HG03342 (cell line): Measurements from ENCODE around the gene SOX15.
"Not testable (repeated sequence)": the region's sequence is repeated elsewhere in the genome, so short reads cannot be mapped to it uniquely, and the experiment has no call there.

Experiments
- ATAC-seq: cut with Tn5 transposase; IDR thresholded peaks from one replicate; pipeline ENCODE4 v1.9.1; 2021; ENCODE audit warnings: mild to moderate bottlenecking, moderate library complexity; ENCODE audit not compliant: unreplicated experiment

Gene SOX15

DNA sequence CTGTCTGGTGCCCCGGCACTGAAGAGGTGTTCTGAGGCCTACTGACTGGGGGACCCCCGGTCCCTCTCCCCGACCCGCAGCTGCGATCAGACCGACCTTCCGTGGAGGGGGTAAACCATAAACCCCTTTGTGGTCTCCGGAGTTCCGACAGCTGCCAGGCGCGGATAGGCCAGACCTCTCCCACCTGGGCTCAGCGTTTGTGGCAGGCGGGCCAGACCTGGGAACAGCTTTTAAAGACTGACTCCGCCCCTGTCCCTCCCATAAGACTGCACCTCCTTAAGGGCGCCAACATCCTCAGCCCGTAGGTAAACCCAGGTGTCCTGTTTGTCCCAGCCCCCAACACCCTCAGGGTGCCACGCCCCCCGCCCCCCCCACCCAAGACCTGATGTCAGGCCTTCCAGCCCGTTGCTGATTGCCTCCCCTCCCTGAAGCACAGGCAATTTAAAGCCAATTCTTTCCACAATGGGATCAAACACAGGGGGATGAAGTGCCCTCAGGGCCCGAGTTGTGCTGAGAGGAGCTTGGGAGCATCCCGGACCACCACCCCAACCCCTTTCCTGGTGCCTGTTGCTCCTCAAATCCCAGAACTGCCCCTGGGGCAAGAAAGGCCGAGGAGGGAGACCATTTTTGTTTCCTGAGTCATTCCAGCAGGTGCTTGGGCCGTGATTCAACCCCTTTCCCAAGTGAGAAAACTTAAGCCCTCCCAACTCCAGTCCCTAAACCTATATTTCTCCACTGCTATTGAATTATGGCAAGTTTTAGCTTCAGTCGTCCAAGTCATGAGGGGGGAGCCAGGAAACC is at the start of gene SOX15:
Gene SOX15 (minus strand): TSS at position 204 of the 801 bp plus-strand sequence. CDS start 418 bp downstream, outside the sequence.
- ATAC-seq, result no peak

GRCh38 chr17:7636163-7636562 is 46.3 kb upstream of the SOX15 start:
- no peak for ATAC-seq

- no peak for ATAC-seq
These were observed 44.5 kb upstream of the SOX15 start for GRCh38 chr17:7634384-7634783.

DNA sequence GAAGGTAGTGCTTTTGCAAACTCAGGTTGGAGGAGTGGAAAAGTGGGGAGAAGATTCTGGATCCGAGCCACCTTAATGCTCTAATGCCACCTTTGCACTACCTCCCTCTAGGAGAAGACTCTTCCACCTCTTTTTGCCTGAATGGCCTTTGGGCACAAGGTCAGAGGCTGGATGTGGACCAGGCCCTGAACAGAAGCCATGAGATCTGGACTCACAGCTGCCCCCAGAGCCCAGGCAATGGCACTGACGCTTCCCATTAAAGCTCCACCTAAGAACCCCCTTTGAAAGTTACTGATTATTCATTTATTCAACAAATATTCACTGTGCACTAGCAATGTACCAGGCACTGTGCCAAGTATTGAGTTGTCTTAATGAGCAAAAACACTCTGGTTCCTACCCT is 43.2 kb upstream of the SOX15 start:
- ATAC-seq, result no peak

DNA sequence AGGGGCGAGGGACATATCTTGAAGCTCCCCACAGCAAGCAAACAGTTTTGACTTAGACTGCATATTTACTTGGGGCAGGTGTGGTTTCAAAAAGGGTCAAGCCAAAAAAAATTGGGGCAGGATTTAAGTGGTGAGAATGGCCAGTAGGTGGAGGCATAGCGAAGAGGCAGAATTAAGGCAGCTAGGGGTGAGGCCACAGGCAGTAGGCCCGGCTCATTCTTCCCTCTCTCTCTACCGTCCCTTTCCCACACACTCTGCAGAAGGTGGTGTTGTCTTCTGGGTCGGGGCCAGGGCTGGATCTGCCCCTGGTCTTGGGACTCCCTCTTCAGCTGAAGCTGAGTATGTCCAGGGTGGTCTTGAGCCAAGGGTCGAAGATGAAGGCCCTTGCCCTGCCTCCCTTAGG is 42.6 kb upstream of the SOX15 start:
- ATAC-seq, result no peak

GRCh38 chr17:7631398-7632380 is 41.8 kb upstream of the SOX15 start:
- ATAC-seq, result no peak

GRCh38 chr17:7629939-7630571 is 40.2 kb upstream of the SOX15 start, which contains the start of gene SHBG:
Gene SHBG, plus strand, starts transcription at chr17:7630135. Its CDS starts 38 bp downstream, at chr17:7630173.
- no peak for ATAC-seq

- peak; percentile 87 for ATAC-seq
These were observed 37.6 kb upstream of the SOX15 start, which contains the start of gene SAT2 for GRCh38 chr17:7627250-7628121. Gene SAT2, minus strand, starts transcription at chr17:7627821. Its CDS starts 186 bp downstream, at chr17:7627635.

- no peak for ATAC-seq
These were observed 37.0 kb upstream of the SOX15 start for GRCh38 chr17:7626956-7627249.

- ATAC-seq, result no peak
These were observed 36.4 kb upstream of the SOX15 start for GRCh38 chr17:7626307-7626706.

DNA sequence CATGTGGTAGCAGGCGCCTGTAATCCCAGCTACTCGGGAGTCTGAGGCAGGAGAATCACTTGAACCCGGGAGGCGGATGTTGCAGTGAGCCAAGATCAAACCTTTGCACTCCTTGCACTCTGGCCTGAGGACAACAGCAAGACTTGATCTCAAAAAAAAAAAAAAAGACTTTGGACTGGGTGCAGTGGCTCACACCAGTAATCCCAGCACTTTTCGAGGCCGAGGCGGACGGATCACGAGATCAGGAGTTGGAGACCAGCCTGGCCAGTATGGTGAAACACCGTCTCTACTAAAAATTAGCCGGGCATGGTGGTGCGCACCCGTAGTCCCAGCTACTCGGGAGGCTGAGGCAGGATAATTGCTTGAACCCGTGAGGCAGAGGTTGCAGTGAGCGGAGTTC is 35.9 kb upstream of the SOX15 start:
- not testable (repeated sequence) for ATAC-seq

GRCh38 chr17:7623661-7624060 is 33.8 kb upstream of the SOX15 start:
- no peak for ATAC-seq

DNA sequence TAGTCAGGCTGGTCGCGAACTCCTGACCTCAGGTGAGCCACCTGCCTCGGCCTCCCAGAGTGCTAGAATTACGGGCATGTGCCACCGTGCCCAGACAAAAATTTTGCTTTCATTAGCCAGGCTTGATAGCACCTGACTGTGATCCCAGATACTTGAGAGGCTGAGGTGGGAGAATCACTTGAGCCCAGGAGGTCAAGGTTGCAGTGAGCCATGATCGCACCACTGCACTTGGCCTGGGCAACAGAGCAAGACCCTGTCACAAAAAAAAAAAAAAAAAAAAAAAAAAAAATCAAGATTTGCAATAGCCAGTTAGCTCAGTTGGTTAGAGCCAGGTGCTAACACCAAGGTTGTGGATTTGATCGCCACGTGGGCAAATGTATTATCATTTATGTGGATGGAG is 30.9 kb upstream of the SOX15 start:
- ATAC-seq, result no peak

DNA sequence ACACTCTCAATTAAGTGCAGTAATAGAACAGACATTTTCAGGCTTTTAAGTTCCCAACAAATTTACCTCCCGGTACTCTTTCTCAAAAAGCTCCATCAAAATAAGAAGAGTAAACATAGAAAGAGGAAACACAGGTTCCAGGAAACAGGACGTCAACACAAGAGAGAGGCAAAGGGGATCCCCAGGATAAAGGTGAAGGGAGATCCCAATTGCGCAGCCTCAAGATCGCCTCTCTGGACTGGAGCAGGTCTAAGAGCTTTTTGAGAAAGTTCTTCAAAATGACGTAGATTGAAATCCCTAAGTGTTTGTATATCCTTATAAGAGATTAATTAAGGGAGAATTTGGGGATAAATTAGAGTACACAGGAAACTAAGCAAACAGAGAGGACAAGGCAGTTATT is 28.7 kb upstream of the SOX15 start:
- ATAC-seq, result no peak

DNA sequence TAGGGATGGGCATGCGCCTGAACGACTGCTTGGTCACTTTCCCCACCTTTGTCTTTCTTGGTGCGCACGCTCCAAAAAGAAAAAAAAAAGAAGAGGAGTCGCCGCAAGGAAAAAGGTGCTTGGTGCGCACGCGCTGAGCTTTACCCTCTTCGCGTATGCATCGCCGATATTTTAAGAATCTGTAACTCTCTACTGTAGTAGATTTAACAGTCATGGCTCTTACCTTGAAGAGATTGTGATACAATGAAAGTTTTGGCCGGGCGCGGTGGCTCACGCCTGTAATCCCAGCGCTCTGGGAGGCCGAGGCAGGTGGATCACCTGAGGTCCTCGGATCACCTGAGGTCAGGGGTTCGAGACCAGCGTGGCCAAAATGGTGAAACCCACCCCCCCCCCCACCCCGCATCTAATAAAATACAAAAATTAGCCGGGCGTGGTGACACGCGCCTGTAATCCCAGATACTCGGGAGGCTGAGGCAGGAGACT is 25.4 kb upstream of the SOX15 start:
- no peak for ATAC-seq

DNA sequence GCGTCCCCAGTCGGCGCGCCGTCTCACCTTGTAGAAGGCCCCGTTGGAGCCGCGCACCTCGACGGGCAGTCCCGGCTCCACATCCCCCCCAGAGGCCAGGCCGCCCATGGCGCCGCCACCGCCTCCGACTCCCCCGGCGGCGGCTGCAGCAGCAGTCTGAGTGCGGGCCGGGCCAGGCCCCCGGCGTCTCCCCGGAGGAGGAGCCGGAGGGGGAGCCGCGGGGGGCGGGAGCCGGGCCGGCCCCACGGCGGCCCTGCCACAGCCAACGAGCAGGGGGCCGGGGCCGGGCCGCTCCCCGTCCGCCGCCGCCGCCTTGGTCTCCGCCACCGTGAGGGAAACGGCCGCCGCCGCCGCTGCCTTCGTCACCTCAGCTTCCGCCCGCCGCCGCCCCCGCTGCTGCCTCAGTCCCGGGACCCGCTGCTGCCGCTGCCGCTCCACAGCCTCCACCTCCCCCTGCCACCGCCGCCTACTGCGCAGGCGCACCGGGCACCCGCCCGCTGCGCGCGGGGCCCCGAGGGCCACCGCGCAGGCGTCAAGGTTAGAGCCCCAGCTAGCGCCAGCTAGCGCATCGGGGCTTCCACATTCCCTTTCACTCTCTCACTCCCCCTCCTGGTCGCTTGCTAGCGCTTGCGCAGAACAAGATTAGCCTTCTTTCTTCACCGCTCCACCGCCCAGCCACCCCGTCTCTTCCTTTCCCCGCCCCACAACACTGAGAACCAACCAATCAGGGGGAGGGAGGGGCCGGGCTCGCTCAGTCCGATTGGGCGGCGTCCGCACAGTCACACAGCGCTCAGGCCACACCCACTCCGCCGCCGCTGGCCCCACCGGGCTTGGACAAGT is 24.8 kb upstream of the SOX15 start, which contains the start of gene FXR2:
Gene FXR2 (minus strand): TSS at position 473 of the 840 bp plus-strand sequence. CDS start 365 bp downstream, at position 108.
- peak; percentile 85 for ATAC-seq

GRCh38 chr17:7613769-7614424 is 24.0 kb upstream of the SOX15 start:
- ATAC-seq, result no peak

- no peak for ATAC-seq
These were observed 22.4 kb upstream of the SOX15 start for GRCh38 chr17:7612294-7612640.
